GM10266 (cell line): Measurements from ENCODE around the gene CHST14.

ENCODE experiments used
- DNase-seq: peaks from one replicate; pipeline ENCODE4 v3.0.0; 2012; ENCODE audit errors: extremely low spot score
- CTCF ChIP-seq: IDR thresholded peaks from 2 replicates; pipeline ENCODE4 v1.5.1; 2012; ENCODE audit warnings: mild to moderate bottlenecking, low read depth; ENCODE audit not compliant: control insufficient read depth, insufficient read depth; ENCODE audit errors: missing control alignments

CHST14 gene

GRCh38 chr15:40466426-40467260, 4.1 kb upstream of the CHST14 start:
- no peak for TF ChIP-seq CTCF
- DNase-seq = no peak

GRCh38 chr15:40467261-40467615, 3.5 kb upstream of the CHST14 start:
- no peak for TF ChIP-seq CTCF
- no peak for DNase-seq

GRCh38 chr15:40468898-40469331, 1.9 kb upstream of the CHST14 start:
- DNase-seq = no peak
- TF ChIP-seq CTCF = no peak

- no peak for TF ChIP-seq CTCF
- DNase-seq = no peak
These were observed 901 bp upstream of the CHST14 start for GRCh38 chr15:40469776-40470390.

- DNase-seq = peak; percentile 62
These were observed 472 bp downstream of the CHST14 start for GRCh38 chr15:40471105-40471807.

GRCh38 chr15:40471808-40472150, 995 bp downstream of the CHST14 start:
- DNase-seq = peak; percentile 44
- TF ChIP-seq CTCF = no peak

More at GRCh38 chr15:40471105-40471807, 472 bp downstream of the CHST14 start:
- no peak for TF ChIP-seq CTCF
